ENCODE data around the gene STK35. TPM values are rescaled to one million over a fixed set of nuclear protein-coding genes. Genes with fewer than 3 reads are reported as not detected.

The STK35 gene
- total RNA-seq, 1 donor from 2014 or later = 22.9 TPM

GRCh38 chr20:2103461-2104153, 2.0 kb downstream of the STK35 start:
- no peak for DNase-seq (ENCODE audit: extremely low read depth, low read depth, low spot score)

DNA sequence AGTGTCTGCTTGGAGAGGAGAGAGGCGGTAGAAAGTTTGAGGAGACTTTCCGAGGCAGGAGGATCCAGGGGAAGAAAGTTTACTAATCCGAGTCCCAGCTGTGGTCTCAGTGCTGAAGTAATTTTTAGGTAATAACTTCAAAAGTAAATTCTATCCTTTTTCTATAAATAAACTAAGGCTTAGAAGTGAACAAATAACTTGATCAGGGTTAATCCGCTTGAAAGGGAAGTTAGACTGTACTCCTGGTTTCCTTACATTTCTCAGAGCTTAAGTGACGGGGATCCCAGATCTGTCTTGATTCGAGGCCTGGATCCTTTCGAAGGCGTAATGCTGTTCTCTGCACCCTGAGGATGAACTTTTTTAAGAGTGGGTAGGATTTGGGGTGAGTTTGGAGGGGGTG, 2.6 kb downstream of the STK35 start:
- DNase-seq (ENCODE audit: extremely low read depth, low read depth, low spot score) = no peak

GRCh38 chr20:2108498-2108897, 6.9 kb downstream of the STK35 start:
- no peak for DNase-seq (ENCODE audit: extremely low read depth, low read depth, low spot score)

- DNase-seq (ENCODE audit: extremely low read depth, low read depth, low spot score) = no peak
These were observed 7.4 kb downstream of the STK35 start for GRCh38 chr20:2108987-2109386.

DNA sequence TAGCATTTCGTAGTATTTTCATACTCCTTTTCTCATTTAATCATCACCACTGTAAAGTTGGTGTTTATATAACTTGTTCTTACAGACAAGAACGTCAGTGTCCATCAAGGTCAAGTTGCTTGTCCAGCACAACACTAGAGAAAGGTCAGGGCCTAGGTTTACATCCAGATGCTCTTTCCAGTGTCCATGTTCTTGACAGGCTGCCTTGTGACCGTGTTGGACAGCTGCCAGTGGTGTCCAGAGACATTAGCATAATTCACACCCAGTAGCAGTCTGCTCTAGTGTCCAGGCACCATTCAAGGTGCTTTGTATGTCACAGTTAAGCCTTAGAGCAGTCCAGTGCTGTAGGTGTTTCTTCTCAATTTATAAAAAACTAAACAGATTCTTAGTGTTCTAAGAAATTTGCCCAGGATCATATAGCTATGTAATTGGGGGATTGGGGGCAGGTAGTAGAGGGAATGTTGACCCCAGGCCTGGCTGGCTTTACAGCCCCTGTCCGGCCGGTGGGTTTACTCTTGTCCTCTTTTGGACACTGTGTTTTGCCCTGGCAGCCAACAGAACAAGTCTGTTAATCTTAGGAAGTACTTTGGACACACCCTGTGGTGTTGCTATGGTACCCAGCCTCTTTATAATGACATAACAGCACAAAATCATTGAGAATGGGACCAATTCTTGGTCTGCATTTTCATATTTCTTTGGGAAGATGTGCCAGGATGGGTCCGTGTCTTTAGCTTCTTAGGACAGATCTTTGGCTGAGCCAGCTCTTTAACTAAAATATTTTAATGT, 8.0 kb downstream of the STK35 start:
- DNase-seq (ENCODE audit: extremely low read depth, low read depth, low spot score) = no peak

DNA sequence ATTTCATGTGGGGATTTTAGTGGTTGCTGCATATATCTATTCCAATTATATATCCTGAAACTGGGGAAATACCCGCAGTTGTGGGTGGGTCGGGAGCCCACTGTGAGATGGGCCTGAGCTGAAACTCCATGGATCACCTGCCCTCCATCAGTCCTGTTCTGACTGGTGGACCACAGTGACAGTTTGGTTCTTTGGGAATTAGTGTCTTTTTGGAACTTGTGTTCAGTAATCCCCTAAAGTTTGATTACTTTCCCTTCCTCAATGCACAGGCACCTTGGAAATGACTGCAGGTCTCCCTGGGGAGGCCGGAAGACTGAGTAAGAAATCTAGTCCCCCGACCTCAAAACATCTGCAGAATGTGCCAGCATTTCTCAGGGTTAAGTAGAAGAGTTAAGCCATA, 11.3 kb downstream of the STK35 start:
- no peak for DNase-seq (ENCODE audit: extremely low read depth, low read depth, low spot score)

DNA sequence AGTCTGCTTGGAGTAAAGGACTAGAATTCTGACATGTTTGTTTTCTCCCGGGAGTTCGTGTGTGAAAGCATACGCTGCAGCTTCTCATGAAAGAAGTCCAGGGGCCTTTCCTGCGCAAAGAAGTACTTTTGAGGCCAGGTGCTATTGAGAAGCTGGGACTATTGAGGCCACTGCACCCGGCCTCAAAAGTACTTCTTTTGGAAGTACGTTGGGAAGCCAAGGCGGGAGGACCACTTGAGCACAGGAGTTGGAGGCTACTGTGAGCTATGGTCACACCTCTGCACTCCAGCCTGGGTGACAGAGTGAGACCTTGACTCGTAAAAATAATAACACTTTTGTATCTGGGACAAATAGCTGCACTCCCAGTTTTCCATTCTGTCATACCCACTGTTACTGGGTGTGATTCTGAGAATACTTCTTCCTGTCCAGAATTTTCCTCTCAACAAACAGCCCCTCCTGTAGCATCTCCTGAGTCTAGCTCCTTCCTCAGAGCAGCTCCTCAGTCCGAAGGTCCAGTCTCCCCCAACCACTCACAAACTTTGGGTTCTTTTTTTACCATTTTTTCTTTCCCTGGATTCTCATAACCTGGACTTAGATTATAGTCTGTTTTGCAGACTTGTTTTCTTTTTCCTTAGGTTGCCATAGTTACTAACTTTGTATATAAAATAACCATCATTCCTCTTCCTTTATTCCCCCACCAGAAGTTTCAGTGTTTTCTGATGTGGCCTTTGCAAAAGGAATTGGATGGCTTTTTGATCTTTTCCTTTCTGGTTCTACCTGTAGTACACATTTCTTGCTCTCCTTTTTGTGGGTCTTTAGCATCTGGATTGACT, 12.7 kb downstream of the STK35 start:
- no peak for DNase-seq (ENCODE audit: extremely low read depth, low read depth, low spot score)

GRCh38 chr20:2114990-2115681, 13.5 kb downstream of the STK35 start:
- no peak for DNase-seq (ENCODE audit: extremely low read depth, low read depth, low spot score)

DNA sequence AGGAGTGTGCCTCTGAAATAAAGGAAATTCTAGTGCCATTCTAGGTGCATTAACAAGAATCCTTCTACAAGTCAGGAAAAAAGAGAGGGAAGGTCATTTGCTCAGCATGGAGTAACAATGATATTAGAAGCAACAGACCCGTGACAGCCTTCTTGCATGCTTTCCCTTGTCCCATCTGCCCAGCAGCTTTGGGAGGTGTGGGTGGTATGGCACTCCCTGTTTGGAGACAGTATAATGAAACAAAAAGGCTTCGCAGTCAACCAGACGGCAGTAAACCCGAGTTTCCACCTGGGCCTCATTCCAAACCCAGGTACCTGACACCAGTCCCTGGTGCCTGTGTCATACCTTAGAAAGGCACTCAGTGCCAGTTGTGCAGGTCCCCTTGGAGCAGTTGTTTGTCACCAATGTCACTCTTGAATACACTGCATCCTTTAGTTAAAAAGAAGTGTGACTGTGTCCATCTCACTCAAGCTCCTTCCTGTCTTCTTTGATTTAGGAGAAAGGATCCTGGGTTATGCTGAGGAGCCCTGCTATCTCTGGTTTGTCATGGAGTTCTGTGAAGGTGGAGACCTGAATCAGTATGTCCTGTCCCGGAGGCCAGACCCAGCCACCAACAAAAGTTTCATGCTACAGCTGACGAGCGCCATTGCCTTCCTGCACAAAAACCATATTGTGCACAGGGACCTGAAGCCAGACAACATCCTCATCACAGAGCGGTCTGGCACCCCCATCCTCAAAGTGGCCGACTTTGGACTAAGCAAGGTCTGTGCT, 14.7 kb downstream of the STK35 start:
- DNase-seq (ENCODE audit: extremely low read depth, low read depth, low spot score) = no peak

DNA sequence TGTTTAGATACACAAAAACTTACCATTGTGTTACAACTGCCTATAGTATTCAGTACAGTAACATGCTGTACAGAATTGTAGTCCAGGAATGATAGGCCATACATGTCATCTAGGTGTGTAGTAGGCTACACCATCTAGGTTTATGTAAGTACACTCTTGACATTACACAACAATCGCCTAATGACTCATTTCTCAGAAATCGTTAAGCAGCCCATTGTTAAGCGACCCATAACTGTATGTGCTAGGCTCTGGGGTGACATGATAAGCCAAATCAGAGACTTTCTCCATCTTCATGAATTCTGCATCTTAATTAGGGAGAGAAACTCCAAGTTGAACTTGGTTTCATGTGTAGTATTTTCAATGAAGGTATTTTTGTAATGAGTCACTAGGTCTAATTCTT, 17.2 kb downstream of the STK35 start:
- DNase-seq (ENCODE audit: extremely low read depth, low read depth, low spot score) = no peak

- no peak for DNase-seq (ENCODE audit: extremely low read depth, low read depth, low spot score)
These were observed 21.3 kb downstream of the STK35 start for GRCh38 chr20:2122936-2123335.

GRCh38 chr20:2123720-2124119, 22.1 kb downstream of the STK35 start:
- DNase-seq (ENCODE audit: extremely low read depth, low read depth, low spot score) = no peak

DNA sequence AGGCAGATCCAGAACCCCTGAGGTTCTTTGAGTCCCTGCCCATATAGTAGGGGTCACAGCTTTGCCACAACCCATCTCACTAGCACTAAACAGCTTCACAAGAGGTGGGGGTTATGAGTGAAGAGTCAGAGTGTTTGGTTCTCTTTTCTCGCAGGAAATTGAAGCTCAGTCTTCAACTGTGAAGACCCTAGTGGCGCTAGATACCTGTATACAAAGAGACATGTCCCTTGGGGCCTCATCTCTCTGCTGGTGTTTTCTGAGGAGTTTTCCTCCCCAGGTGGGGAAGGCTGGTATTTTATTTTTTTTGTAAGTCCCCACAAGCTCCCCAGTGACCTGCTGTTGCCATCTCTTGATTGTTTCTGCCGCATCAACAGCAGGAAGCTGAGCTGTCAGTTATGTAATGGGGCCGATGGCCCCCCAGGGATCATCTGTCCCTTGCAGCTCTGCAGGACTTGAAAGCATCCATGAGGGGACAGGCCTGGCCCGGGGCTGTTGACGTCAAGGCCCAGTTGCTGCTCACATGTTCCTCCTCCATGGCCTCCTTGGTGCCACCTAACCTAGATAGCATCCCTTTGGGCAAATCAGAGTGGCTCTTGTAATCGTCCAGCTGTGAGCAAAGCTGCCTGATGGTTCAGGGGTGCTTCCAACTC, 23.1 kb downstream of the STK35 start:
- no peak for DNase-seq (ENCODE audit: extremely low read depth, low read depth, low spot score)

DNA sequence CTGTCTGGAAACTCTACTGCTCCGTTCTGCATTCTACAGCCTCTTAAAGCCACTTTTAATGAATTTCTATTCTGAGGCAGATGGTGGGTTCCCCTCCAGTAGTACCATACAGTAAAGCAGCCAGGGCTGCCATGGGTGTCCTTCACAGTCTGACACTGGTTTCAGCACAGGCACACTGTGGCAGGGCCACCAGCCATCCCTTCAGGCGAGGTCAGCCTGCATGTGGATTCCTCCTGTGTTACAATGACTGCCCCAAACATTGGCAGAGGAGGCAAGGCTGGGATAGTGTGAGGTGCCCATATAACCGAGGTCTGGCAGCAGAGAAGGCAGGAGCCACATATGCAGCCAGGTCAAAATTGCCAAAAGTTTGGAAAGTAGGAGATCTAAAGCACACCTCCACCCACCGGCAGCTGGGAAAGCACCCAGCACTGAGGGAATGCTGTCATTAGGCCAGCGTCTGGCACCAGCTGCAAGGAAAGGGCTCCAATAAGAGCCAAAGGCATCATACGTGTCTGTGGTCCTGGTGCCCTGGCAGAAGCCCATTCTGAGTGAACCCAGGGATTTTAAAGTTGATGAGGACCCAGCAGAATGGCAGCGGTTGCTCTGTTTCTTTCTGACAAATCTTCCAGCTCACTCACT, 24.0 kb downstream of the STK35 start:
- no peak for DNase-seq (ENCODE audit: extremely low read depth, low read depth, low spot score)

DNA sequence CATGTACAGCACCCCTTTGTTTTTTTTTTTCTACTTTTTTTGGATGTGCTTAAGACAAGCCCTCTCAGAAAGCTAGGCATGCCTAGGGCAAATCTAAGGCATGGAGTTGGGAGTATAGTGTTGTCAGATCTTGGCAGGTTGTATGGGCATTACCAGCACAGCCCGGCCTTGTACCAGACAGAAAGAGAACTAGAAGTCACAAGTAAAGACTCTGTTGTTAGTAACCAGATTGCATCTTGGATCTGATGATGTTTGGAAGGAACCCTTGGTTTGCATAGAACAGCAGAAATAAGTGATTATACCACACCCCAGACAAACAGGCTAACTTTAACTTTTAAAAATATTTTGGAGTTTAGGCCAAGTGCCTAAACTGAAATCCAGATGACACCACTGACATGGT, 25.6 kb downstream of the STK35 start:
- DNase-seq (ENCODE audit: extremely low read depth, low read depth, low spot score) = no peak

- DNase-seq (ENCODE audit: extremely low read depth, low read depth, low spot score) = no peak
These were observed 26.9 kb downstream of the STK35 start for GRCh38 chr20:2128542-2128941.

DNA sequence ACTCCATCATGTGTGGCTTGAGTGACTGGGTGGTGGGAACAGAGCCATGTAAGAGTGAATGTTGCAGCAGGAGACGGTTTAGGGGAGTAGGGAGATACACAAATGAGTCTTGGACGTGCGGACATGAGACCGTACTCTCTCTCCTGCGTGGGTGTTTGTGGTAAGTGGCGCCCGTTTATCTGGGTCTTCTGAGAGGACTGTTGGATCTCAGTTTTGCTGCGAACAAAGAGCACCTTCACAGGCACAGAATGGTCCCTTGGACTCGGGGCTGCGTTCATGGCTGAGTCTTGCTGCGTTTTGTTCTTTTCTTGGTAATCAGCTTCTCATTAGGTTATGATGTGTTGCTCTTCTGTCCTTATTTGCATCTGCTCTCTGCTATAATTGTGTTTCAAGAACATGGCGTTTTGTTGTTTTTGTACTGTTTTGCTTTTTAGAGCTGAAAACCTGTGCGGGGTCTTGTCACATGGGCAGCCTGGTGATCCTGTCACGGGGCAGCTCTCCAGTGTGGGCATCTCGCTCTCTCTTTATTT, 28.5 kb downstream of the STK35 start:
- DNase-seq (ENCODE audit: extremely low read depth, low read depth, low spot score) = no peak

GRCh38 chr20:2130683-2131082, 29.1 kb downstream of the STK35 start:
- DNase-seq (ENCODE audit: extremely low read depth, low read depth, low spot score) = no peak

GRCh38 chr20:2131366-2131765, 29.7 kb downstream of the STK35 start:
- DNase-seq (ENCODE audit: extremely low read depth, low read depth, low spot score) = no peak
